Trophoblast cell (in vitro differentiated cells and primary cell): ENCODE data around the gene JARID2.

Experiments
- DNase-seq, 2 donors: peaks; one replicate each; pipeline ENCODE4 v3.0.0-alpha.2; 2016
- H2AFZ ChIP-seq: 2 replicates; pipeline ENCODE4 v1.6.1; 2013; ENCODE audit warnings: low read length, moderate library complexity, mild to moderate bottlenecking; ENCODE audit not compliant: insufficient read depth, poor library complexity
- H2AK5ac ChIP-seq: 2 replicates; pipeline ENCODE4 v1.6.1; 2013; ENCODE audit warnings: mild to moderate bottlenecking, low read length
- H2BK120ac ChIP-seq: 2 replicates; pipeline ENCODE4 v1.6.1; 2013; ENCODE audit warnings: low read length, mild to moderate bottlenecking, moderate library complexity; ENCODE audit not compliant: insufficient read depth, poor library complexity
- H2BK12ac ChIP-seq: 2 replicates; pipeline ENCODE4 v1.6.1; 2013; ENCODE audit warnings: mild to moderate bottlenecking, low read length, moderate library complexity
- H2BK5ac ChIP-seq: 2 replicates; pipeline ENCODE4 v1.6.1; 2013; ENCODE audit warnings: low read length, low read depth, moderate library complexity, mild to moderate bottlenecking; ENCODE audit not compliant: poor library complexity
- H3K14ac ChIP-seq: 2 replicates; pipeline ENCODE4 v1.6.1; 2013; ENCODE audit warnings: mild to moderate bottlenecking, low read length
- H3K18ac ChIP-seq: 2 replicates; pipeline ENCODE4 v1.6.1; 2013; ENCODE audit warnings: mild to moderate bottlenecking, low read length
- H3K23ac ChIP-seq: 2 replicates; pipeline ENCODE4 v1.6.1; 2013; ENCODE audit warnings: low read length
- H3K27ac ChIP-seq: 2 replicates; pipeline ENCODE4 v1.5.1; 2013; ENCODE audit warnings: low read depth, mild to moderate bottlenecking, inconsistent platforms, low read length, moderate library complexity
- H3K27me3 ChIP-seq: 2 replicates; pipeline ENCODE4 v1.6.1; 2013; ENCODE audit warnings: inconsistent platforms, mild to moderate bottlenecking, low read length, moderate library complexity; ENCODE audit not compliant: insufficient read depth
- H3K36me3 ChIP-seq, 2 experiments: 1 replicate in 1 of 2; 2 replicates in 1 of 2; pipeline ENCODE4 v1.6.1; 2013; ENCODE audit warnings: low read length in 2 of 2, mild to moderate bottlenecking in 2 of 2, moderate library complexity in 1 of 2; ENCODE audit not compliant: insufficient read depth in 2 of 2, control insufficient read depth in 1 of 2
- H3K4ac ChIP-seq: 2 replicates; pipeline ENCODE4 v1.6.1; 2013; ENCODE audit warnings: low read depth, mild to moderate bottlenecking, low read length, moderate library complexity
- H3K4me1 ChIP-seq, 2 experiments: 1 replicate in 1 of 2; 2 replicates in 1 of 2; pipeline ENCODE4 v1.6.1; 2013; ENCODE audit warnings: low read length in 2 of 2, mild to moderate bottlenecking in 2 of 2, moderate library complexity in 1 of 2; ENCODE audit not compliant: insufficient read depth in 2 of 2, control insufficient read depth in 1 of 2
- H3K4me2 ChIP-seq: 2 replicates; pipeline ENCODE4 v1.6.1; 2013; ENCODE audit warnings: inconsistent platforms, mild to moderate bottlenecking, low read length, moderate library complexity
- H3K4me3 ChIP-seq: 2 replicates; pipeline ENCODE4 v1.5.1; 2013; ENCODE audit warnings: mild to moderate bottlenecking, low read depth, low read length, inconsistent platforms
- H3K79me1 ChIP-seq: one replicate; pipeline ENCODE4 v1.6.1; 2013; ENCODE audit warnings: low read length
- H3K79me2 ChIP-seq: 2 replicates; pipeline ENCODE4 v1.6.1; 2013; ENCODE audit warnings: low read length, mild to moderate bottlenecking; ENCODE audit not compliant: control insufficient read depth, insufficient read depth, poor library complexity
- H3K9ac ChIP-seq: 2 replicates; pipeline ENCODE4 v1.6.1; 2013; ENCODE audit warnings: mild to moderate bottlenecking, low read length
- H3K9me3 ChIP-seq: 2 replicates; pipeline ENCODE4 v1.6.1; 2013; ENCODE audit warnings: low read depth, mild to moderate bottlenecking, control low read depth, inconsistent platforms, low read length; ENCODE audit not compliant: insufficient read depth
- H4K12ac ChIP-seq: 2 replicates; pipeline ENCODE4 v1.6.1; 2013; ENCODE audit warnings: low read depth, mild to moderate bottlenecking, low read length, moderate library complexity
- H4K8ac ChIP-seq: 2 replicates; pipeline ENCODE4 v1.6.1; 2013; ENCODE audit warnings: low read depth, mild to moderate bottlenecking, low read length, moderate library complexity
- H4K91ac ChIP-seq: one replicate; pipeline ENCODE4 v1.6.1; 2013; ENCODE audit warnings: low read depth, mild to moderate bottlenecking, low read length, moderate library complexity
- WGBS: extraction: QIAGEN DNeasy Blood & Tissue Kit; methylation state at CpG from one replicate; pipeline ENCODE4 v1.1.7; 2013; ENCODE audit warnings: missing lambda C conversion rate; ENCODE audit not compliant: insufficient read length, insufficient coverage; ENCODE audit errors: extremely low coverage; 5-methylcytosine and 5-hydroxymethylcytosine counted together

Gene JARID2

GRCh38 chr6:15521582-15521981 is 275.7 kb downstream of the JARID2 start:
- no peaks in the 10 kb centered on the region for H3K79me2 ChIP-seq
- no peak overlapping the region for H4K91ac ChIP-seq
- no peak overlapping the region for H2AFZ ChIP-seq
- no peak overlapping the region for H3K14ac ChIP-seq
- H2BK12ac ChIP-seq, result no peak overlapping the region
- H3K9me3 ChIP-seq, result no peaks in the 10 kb centered on the region
- H3K27me3 ChIP-seq, result no peaks in the 10 kb centered on the region
- H3K27ac ChIP-seq, result no peak overlapping the region
- H2BK120ac ChIP-seq, result no peak overlapping the region
- DNase-seq, result no peak
- no peak overlapping the region for H3K18ac ChIP-seq
- no peak overlapping the region for H3K4ac ChIP-seq
- no peak overlapping the region for H2BK5ac ChIP-seq
- peaks cover 7% of the 10 kb centered on the region in 2 experiments for H3K4me1 ChIP-seq
- H4K12ac ChIP-seq, result no peak overlapping the region
- H3K23ac ChIP-seq, result no peak overlapping the region
- no CpG with 5 or more reads among the region's 6 CpGs for WGBS
- H4K8ac ChIP-seq, result no peak overlapping the region
- no peak overlapping the region for H3K4me3 ChIP-seq
- no peak overlapping the region for H3K9ac ChIP-seq
- no peak overlapping the region for H2AK5ac ChIP-seq
- H3K36me3 ChIP-seq, result peaks cover 39 to 52% of the 10 kb centered on the region in 2 experiments
- H3K79me1 ChIP-seq, result no peaks in the 10 kb centered on the region
- H3K4me2 ChIP-seq, result no peak overlapping the region

GRCh38 chr6:15522026-15522425 is 276.2 kb downstream of the JARID2 start:
- Histone ChIP-seq H3K9ac (no peak overlapping the region), H2BK5ac (no peak overlapping the region), H4K91ac (no peak overlapping the region), H3K23ac (no peak overlapping the region), H3K14ac (no peak overlapping the region), H3K4me1 (peaks cover 7% of the 10 kb centered on the region in 2 experiments), H3K4me2 (no peak overlapping the region), H3K18ac (no peak overlapping the region), H2AFZ (no peak overlapping the region), H2BK12ac (no peak overlapping the region), H3K9me3 (no peaks in the 10 kb centered on the region), H4K8ac (no peak overlapping the region), H3K4ac (no peak overlapping the region), H4K12ac (no peak overlapping the region), H3K79me1 (no peaks in the 10 kb centered on the region), H2AK5ac (no peak overlapping the region), H3K36me3 (peaks cover 37 to 49% of the 10 kb centered on the region in 2 experiments), H3K4me3 (no peak overlapping the region), H3K27ac (no peak overlapping the region), H3K79me2 (no peaks in the 10 kb centered on the region), H3K27me3 (no peaks in the 10 kb centered on the region), H2BK120ac (no peak overlapping the region)
- no peak for DNase-seq
- WGBS, result no CpG with 5 or more reads among the region's 9 CpGs

DNA sequence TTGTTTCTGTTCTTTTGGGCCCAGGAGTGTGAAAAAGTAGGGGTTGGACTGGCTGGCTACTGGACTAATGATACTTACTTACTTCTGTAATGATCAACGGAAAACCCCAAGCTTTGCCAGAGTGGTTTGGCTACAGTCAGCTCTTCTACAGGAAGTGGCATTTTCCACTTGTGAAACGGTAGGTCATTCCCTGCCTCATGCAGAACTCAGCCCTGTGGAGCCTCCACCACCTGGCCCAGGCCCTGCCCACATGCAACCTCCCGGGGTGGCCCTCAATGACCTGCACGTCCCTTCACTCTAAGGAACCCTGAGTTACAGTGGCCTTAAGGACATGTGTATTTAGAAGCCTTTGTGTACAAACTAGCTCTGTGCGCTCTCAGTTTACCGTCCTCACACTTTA is 276.6 kb downstream of the JARID2 start:
- H2BK12ac ChIP-seq, result no peak overlapping the region
- no peak overlapping the region for H3K18ac ChIP-seq
- H3K23ac ChIP-seq, result no peak overlapping the region
- DNase-seq, result no peak
- no peak overlapping the region for H2AFZ ChIP-seq
- H2BK5ac ChIP-seq, result no peak overlapping the region
- no peak overlapping the region for H3K14ac ChIP-seq
- no peak overlapping the region for H4K91ac ChIP-seq
- H3K4me2 ChIP-seq, result no peak overlapping the region
- no peaks in the 10 kb centered on the region for H3K79me1 ChIP-seq
- no peak overlapping the region for H3K27ac ChIP-seq
- no peak overlapping the region for H3K9ac ChIP-seq
- H3K79me2 ChIP-seq, result no peaks in the 10 kb centered on the region
- no peak overlapping the region for H4K12ac ChIP-seq
- H3K36me3 ChIP-seq, result peaks cover 33 to 45% of the 10 kb centered on the region in 2 experiments
- H2BK120ac ChIP-seq, result no peak overlapping the region
- peaks cover 7% of the 10 kb centered on the region in 2 experiments for H3K4me1 ChIP-seq
- H2AK5ac ChIP-seq, result no peak overlapping the region
- H3K4ac ChIP-seq, result no peak overlapping the region
- WGBS, result no CpG with 5 or more reads among the region's 6 CpGs
- no peak overlapping the region for H3K4me3 ChIP-seq
- H4K8ac ChIP-seq, result no peak overlapping the region
- no peaks in the 10 kb centered on the region for H3K9me3 ChIP-seq
- H3K27me3 ChIP-seq, result no peaks in the 10 kb centered on the region

DNA sequence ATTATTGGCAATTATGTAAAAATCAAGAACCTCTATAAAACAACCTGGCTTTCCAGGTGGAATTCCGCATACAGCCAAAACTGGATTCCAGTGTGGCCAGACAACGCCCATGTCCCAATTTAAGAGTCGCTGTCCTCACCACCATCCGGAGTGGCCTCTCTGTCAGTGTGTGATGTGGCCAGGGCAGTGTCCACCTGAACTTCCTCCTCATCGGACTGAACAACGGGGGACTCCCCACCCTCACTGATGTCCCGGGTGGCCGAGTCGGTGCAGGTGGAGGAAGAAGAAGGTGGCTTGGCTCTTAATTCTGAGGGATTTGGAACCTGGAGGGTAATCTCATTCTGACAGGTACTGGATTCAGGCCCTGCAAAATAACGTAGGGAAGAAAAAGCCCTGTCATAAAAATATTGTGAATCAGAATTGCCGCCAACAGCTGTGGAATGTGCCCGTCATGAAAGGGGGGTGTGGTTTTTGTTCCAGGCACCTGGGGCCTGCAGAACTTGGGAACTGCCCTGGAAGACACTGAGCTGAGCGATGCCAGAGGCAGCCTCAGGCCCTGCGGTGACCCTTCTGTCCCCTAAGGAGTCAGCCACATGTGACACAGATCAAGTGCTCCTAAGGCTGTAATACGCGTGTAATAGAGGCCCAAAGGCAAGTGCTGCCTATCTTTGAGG is 277.1 kb downstream of the JARID2 start:
- Histone ChIP-seq H3K79me2 (no peaks in the 10 kb centered on the region), H2AK5ac (no peak overlapping the region), H3K4ac (no peak overlapping the region), H3K79me1 (no peaks in the 10 kb centered on the region), H3K27me3 (no peaks in the 10 kb centered on the region), H3K9ac (no peak overlapping the region), H4K12ac (no peak overlapping the region), H4K8ac (no peak overlapping the region), H3K14ac (no peak overlapping the region), H3K27ac (no peak overlapping the region), H3K36me3 (peaks cover 29 to 42% of the 10 kb centered on the region in 2 experiments), H3K9me3 (no peaks in the 10 kb centered on the region), H3K4me2 (no peak overlapping the region), H3K4me3 (no peak overlapping the region), H2BK5ac (no peak overlapping the region), H2AFZ (no peak overlapping the region), H4K91ac (no peak overlapping the region), H3K23ac (no peak overlapping the region), H2BK12ac (no peak overlapping the region), H3K18ac (no peak overlapping the region), H3K4me1 (peaks cover 1 to 2% of the 10 kb centered on the region in 2 experiments), H2BK120ac (no peak overlapping the region)
- peak in 1 of 2 donors; percentile 22 for DNase-seq
- WGBS, result no CpG with 5 or more reads among the region's 16 CpGs
